A549 (cell line): ENCODE measurements around the gene GNRHR.

ENCODE experiments used
- CTCF ChIP-seq: fragments of >200 bp; sonication (Bioruptor Twin); formaldehyde crosslinking; IDR thresholded peaks from 3 replicates; pipeline ENCODE4 v1.5.1; 2016
- EP300 ChIP-seq, 2 experiments: fragments of >200 bp; sonication (Bioruptor Twin); formaldehyde crosslinking; IDR thresholded peaks; 2 replicates in 1 of 2; 3 replicates in 1 of 2; pipeline ENCODE4 v1.6.1; 2016 to 2017
- ESRRA ChIP-seq: fragments of 150-350 bp; IDR thresholded peaks from 2 replicates; pipeline ENCODE4 v1.6.1; 2014; ENCODE audit warnings: mild to moderate bottlenecking, low read length, borderline replicate concordance
- GATA3 ChIP-seq: IDR thresholded peaks from 2 replicates; pipeline ENCODE4 v1.6.1; 2012; ENCODE audit warnings: borderline replicate concordance
- MAX ChIP-seq: IDR thresholded peaks from 2 replicates; pipeline ENCODE4 v1.6.1; 2012
- MYC ChIP-seq: IDR thresholded peaks from 2 replicates; pipeline ENCODE4 v1.6.1; 2012; ENCODE audit warnings: mild to moderate bottlenecking, inconsistent platforms, low read length, improper control_type of control experiment, borderline replicate concordance
- NR3C1 ChIP-seq: fragments of >200 bp; sonication (Bioruptor Twin); formaldehyde crosslinking; IDR thresholded peaks from 3 replicates; pipeline ENCODE4 v1.6.1; 2017
- RCOR1 ChIP-seq: fragments of 150-350 bp; IDR thresholded peaks from 2 replicates; pipeline ENCODE4 v1.6.1; 2014; ENCODE audit warnings: antibody characterized with exemption, low read length, low read depth
- REST ChIP-seq: fragments of 200-600 bp; sonication (generic); IDR thresholded peaks from 2 replicates; pipeline ENCODE4 v1.6.1; 2016; ENCODE audit warnings: antibody characterized with exemption, mild to moderate bottlenecking, moderate library complexity
- RFX5 ChIP-seq: fragments of 450-650 bp; IDR thresholded peaks from 2 replicates; pipeline ENCODE4 v1.7.1; 2014; ENCODE audit warnings: antibody characterized with exemption, mild to moderate bottlenecking, moderate library complexity
- ZNF302 ChIP-seq: fragments of 250-450 bp; sonication (Bioruptor Pico); IDR thresholded peaks from 2 replicates; pipeline ENCODE4 v1.9.0; 2021; ENCODE audit warnings: inconsistent platforms, mild to moderate bottlenecking, moderate library complexity

- TF ChIP-seq RFX5 (no peak), CTCF (no peak), ZNF302 (CRISPR knock-in tag) (no peak), EP300 (IDR thresholded peaks at IDR 0.05) (no peak), RCOR1 (no peak), MAX (no peak), REST (no peak), NR3C1 (no peak), ESRRA (no peak), GATA3 (no peak), MYC (no peak)
These were observed 39.2 kb downstream of the GNRHR start for GRCh38 chr4:67714955-67715354.
